ENCODE results near the gene NOL9. TPM values are rescaled to one million over a fixed set of nuclear protein-coding genes. Genes with fewer than 3 reads are reported as not detected.

Gene NOL9
- total and polyA plus RNA-seq, 9 of the 15 experiments (the other 6 are each of a cell fraction or from before 2014, with no cell fraction given): 5.6 to 76.5 (median 47.3) TPM

GRCh38 chr1:6601049-6601922, 47.0 kb upstream of the NOL9 start (continued):
- TF ChIP-seq SNRNP70 (optimal IDR thresholded peaks at IDR 0.05; ENCODE audit: low read depth, low read length) (no peak), RBM14 (IDR thresholded peaks at IDR 0.05; ENCODE audit: borderline replicate concordance, insufficient read depth, low read depth, low read length) (0 out of 2 replicates have a peak, but pooled peaks have one; percentile 57), SRSF1 (IDR thresholded peaks at IDR 0.05; ENCODE audit: low read depth, low read length) (no peak), FOXA1 (IDR thresholded peaks at IDR 0.05; ENCODE audit: borderline replicate concordance) (no peak), MTA2 (IDR thresholded peaks at IDR 0.05; ENCODE audit: low read depth) (no peak), SRF (CRISPR knock-in tag; IDR thresholded peaks at IDR 0.05) (peak; percentile 80 to 98; a peak in 3 of 4 replicates), XRCC3 (IDR thresholded peaks at IDR 0.05) (no peak), ZEB2 (IDR thresholded peaks at IDR 0.05) (peak; percentile 39; the same call in 1 of the 2 replicates), CHD1 (IDR thresholded peaks at IDR 0.05; ENCODE audit: low read length) (peak; percentile 85), MAFK (IDR thresholded peaks at IDR 0.05; ENCODE audit: low read length) (peak; percentile 93), MED1 (CRISPR knock-in tag; IDR thresholded peaks at IDR 0.05; ENCODE audit: borderline replicate concordance) (no peak; the same call in 1 of the 2 replicates), EHMT2 (IDR thresholded peaks at IDR 0.05) (no peak), KDM2B (CRISPR knock-in tag; IDR thresholded peaks at IDR 0.05) (no peak), ZNF165 (CRISPR knock-in tag; IDR thresholded peaks at IDR 0.05; ENCODE audit: borderline replicate concordance) (no peak), NCOR1 (IDR thresholded peaks at IDR 0.05) (no peak), MEF2D (tag; conservative IDR thresholded peaks at IDR 0.05; ENCODE audit: low read depth) (no peak), NR2C2 (CRISPR knock-in tag; IDR thresholded peaks at IDR 0.05) (no peak), NR2C2 (tag; IDR thresholded peaks at IDR 0.05) (peak; percentile 85), ELK3 (CRISPR knock-in tag; IDR thresholded peaks at IDR 0.05) (no peak)
- TF ChIP-seq, protein P1, sequence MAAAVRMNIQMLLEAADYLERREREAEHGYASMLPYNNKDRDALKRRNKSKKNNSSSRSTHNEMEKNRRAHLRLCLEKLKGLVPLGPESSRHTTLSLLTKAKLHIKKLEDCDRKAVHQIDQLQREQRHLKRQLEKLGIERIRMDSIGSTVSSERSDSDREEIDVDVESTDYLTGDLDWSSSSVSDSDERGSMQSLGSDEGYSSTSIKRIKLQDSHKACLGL (CRISPR knock-in tag; IDR thresholded peaks at IDR 0.05; ENCODE audit: borderline replicate concordance, poor library complexity, severe bottlenecking): no peak
- TF ChIP-seq, protein P2, sequence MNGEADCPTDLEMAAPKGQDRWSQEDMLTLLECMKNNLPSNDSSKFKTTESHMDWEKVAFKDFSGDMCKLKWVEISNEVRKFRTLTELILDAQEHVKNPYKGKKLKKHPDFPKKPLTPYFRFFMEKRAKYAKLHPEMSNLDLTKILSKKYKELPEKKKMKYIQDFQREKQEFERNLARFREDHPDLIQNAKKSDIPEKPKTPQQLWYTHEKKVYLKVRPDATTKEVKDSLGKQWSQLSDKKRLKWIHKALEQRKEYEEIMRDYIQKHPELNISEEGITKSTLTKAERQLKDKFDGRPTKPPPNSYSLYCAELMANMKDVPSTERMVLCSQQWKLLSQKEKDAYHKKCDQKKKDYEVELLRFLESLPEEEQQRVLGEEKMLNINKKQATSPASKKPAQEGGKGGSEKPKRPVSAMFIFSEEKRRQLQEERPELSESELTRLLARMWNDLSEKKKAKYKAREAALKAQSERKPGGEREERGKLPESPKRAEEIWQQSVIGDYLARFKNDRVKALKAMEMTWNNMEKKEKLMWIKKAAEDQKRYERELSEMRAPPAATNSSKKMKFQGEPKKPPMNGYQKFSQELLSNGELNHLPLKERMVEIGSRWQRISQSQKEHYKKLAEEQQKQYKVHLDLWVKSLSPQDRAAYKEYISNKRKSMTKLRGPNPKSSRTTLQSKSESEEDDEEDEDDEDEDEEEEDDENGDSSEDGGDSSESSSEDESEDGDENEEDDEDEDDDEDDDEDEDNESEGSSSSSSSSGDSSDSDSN (IDR thresholded peaks at IDR 0.05; ENCODE audit: borderline replicate concordance in 1 of 2, low read depth in 2 of 2, low read length in 2 of 2): peak in 1 of 2 experiments; percentile 37; a peak in 1 of 4 replicates
- TF ChIP-seq, protein P3, sequence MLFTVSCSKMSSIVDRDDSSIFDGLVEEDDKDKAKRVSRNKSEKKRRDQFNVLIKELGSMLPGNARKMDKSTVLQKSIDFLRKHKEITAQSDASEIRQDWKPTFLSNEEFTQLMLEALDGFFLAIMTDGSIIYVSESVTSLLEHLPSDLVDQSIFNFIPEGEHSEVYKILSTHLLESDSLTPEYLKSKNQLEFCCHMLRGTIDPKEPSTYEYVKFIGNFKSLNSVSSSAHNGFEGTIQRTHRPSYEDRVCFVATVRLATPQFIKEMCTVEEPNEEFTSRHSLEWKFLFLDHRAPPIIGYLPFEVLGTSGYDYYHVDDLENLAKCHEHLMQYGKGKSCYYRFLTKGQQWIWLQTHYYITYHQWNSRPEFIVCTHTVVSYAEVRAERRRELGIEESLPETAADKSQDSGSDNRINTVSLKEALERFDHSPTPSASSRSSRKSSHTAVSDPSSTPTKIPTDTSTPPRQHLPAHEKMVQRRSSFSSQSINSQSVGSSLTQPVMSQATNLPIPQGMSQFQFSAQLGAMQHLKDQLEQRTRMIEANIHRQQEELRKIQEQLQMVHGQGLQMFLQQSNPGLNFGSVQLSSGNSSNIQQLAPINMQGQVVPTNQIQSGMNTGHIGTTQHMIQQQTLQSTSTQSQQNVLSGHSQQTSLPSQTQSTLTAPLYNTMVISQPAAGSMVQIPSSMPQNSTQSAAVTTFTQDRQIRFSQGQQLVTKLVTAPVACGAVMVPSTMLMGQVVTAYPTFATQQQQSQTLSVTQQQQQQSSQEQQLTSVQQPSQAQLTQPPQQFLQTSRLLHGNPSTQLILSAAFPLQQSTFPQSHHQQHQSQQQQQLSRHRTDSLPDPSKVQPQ (CRISPR knock-in tag; IDR thresholded peaks at IDR 0.05; ENCODE audit: borderline replicate concordance): no peak
